ENCODE data around the gene SIPA1L3. TPM values are rescaled to one million over a fixed set of nuclear protein-coding genes. Genes with fewer than 3 reads are reported as not detected.

Gene SIPA1L3
- total and polyA plus RNA-seq, 2 experiments from 2014 or later = 9.3 to 30.3 TPM

GRCh38 chr19:38245826-38246498 lies 339.0 kb downstream of the SIPA1L3 start:
- TF ChIP-seq, protein P1, sequence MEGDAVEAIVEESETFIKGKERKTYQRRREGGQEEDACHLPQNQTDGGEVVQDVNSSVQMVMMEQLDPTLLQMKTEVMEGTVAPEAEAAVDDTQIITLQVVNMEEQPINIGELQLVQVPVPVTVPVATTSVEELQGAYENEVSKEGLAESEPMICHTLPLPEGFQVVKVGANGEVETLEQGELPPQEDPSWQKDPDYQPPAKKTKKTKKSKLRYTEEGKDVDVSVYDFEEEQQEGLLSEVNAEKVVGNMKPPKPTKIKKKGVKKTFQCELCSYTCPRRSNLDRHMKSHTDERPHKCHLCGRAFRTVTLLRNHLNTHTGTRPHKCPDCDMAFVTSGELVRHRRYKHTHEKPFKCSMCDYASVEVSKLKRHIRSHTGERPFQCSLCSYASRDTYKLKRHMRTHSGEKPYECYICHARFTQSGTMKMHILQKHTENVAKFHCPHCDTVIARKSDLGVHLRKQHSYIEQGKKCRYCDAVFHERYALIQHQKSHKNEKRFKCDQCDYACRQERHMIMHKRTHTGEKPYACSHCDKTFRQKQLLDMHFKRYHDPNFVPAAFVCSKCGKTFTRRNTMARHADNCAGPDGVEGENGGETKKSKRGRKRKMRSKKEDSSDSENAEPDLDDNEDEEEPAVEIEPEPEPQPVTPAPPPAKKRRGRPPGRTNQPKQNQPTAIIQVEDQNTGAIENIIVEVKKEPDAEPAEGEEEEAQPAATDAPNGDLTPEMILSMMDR (IDR thresholded peaks at IDR 0.05; ENCODE audit: low read depth, low read length) = no peak
- no peaks in the 10 kb centered on the region for H3K27me3 ChIP-seq
- no peaks in the 10 kb centered on the region for H3K9me3 ChIP-seq (ENCODE audit: low read depth)
- no peak overlapping the region for H3K4me3 ChIP-seq
- DNase-seq (ENCODE audit: low read depth in 1 of 2, low spot score in 1 of 2) = peak in 1 of 2 donors; percentile 59
- no peaks in the 10 kb centered on the region for H3K36me3 ChIP-seq
- H3K4me1 ChIP-seq (ENCODE audit: low read depth) = peaks cover 3% of the 10 kb centered on the region
- H3K27ac ChIP-seq = no peak overlapping the region

- Histone ChIP-seq H3K27me3 (no peaks in the 10 kb centered on the region), H3K4me3 (no peak overlapping the region), H3K27ac (no peak overlapping the region), H3K36me3 (no peaks in the 10 kb centered on the region), H3K9me3 (ENCODE audit: low read depth) (no peaks in the 10 kb centered on the region), H3K4me1 (ENCODE audit: low read depth) (peaks cover 14% of the 10 kb centered on the region)
- TF ChIP-seq, protein P1 (IDR thresholded peaks at IDR 0.05; ENCODE audit: low read depth, low read length) = no peak
- DNase-seq (ENCODE audit: low read depth in 1 of 2, low spot score in 1 of 2) = peak in 1 of 2 donors; percentile 58
Measured at GRCh38 chr19:38247126-38247525, 340.1 kb downstream of the SIPA1L3 start.

DNA sequence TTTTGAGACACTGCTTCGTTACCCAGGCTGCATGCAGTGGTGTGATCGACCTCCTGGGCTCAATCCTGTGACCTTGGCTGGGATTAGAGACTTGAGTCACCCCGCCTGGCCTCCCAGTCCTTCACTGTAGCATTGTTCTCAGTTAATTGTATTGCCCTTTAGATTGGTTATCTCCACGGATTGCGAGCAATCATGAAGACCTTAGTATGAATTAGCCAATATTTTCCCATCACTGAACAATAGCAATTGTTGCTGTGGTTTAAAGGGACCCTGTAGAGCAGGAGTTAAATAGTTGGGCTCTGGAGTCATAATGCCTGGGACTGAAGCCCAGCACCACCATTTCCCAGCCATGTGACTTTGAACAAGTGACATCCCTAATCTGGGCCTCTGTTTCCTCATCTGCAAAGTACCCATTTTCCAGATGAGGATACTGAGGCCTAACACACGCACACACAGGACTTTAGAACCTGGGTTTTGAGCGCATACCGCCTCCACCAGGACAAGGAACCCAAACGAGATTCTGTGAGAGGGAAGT lies 340.8 kb downstream of the SIPA1L3 start:
- H3K27me3 ChIP-seq = no peaks in the 10 kb centered on the region
- H3K4me1 ChIP-seq (ENCODE audit: low read depth) = peaks cover 18% of the 10 kb centered on the region
- no peak overlapping the region for H3K27ac ChIP-seq
- no peaks in the 10 kb centered on the region for H3K9me3 ChIP-seq (ENCODE audit: low read depth)
- no peaks in the 10 kb centered on the region for H3K36me3 ChIP-seq
- H3K4me3 ChIP-seq = no peak overlapping the region
- peak in 1 of 2 donors; percentile 61 for DNase-seq (ENCODE audit: low read depth in 1 of 2, low spot score in 1 of 2)
- TF ChIP-seq, protein P1 (IDR thresholded peaks at IDR 0.05; ENCODE audit: low read depth, low read length) = no peak

DNA sequence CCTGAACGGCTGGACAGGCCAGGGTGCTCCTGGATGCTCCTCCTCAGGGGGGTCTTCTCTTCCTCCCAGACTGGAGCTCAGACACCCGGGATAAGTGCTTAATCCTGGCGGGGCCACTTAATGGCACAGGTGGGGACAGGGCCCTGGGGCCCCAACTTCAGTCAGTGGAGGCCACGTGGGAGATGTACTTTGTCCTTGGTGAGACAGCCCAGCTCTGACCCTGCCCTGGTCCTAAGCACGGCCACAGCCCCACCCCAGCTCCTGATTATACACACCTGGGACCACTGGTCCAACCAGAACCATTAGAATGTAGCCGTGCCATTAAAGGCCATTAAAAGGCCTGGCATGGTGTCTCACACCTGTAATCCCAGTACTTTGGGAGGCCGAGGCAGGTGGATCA lies 341.4 kb downstream of the SIPA1L3 start:
- Histone ChIP-seq H3K27ac (no peak overlapping the region), H3K36me3 (no peaks in the 10 kb centered on the region), H3K27me3 (no peaks in the 10 kb centered on the region), H3K9me3 (ENCODE audit: low read depth) (no peaks in the 10 kb centered on the region), H3K4me1 (ENCODE audit: low read depth) (peaks cover 24% of the 10 kb centered on the region), H3K4me3 (no peak overlapping the region)
- TF ChIP-seq, protein P1 (IDR thresholded peaks at IDR 0.05; ENCODE audit: low read depth, low read length) = no peak
- no peak for DNase-seq (ENCODE audit: low read depth in 1 of 2, low spot score in 1 of 2)

DNA sequence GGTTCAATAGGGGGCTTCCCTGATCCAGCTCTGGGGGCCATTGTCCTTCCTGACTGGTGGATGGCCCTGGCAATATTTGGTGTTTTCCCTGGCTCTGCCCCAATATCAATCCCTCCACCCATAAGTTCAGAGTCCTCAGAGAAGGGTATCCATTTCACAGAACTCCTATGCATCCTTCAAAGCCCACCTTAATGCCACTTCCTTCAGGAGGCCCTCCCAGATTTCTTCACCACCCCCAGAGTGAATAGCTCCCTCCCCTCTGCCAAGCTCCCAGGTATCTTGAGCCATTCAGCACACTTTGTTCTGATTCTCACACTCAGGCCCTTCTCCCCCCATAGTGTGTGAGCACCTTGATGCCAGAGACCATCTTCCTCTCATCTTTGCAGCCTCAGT lies 343.4 kb downstream of the SIPA1L3 start:
- no peak overlapping the region for H3K4me3 ChIP-seq
- no peaks in the 10 kb centered on the region for H3K27me3 ChIP-seq
- peaks cover 24% of the 10 kb centered on the region for H3K4me1 ChIP-seq (ENCODE audit: low read depth)
- H3K9me3 ChIP-seq (ENCODE audit: low read depth) = no peaks in the 10 kb centered on the region
- H3K27ac ChIP-seq = no peak overlapping the region
- TF ChIP-seq, protein P1 (IDR thresholded peaks at IDR 0.05; ENCODE audit: low read depth, low read length) = no peak
- no peak for DNase-seq (ENCODE audit: low read depth in 1 of 2, low spot score in 1 of 2)
- H3K36me3 ChIP-seq = no peaks in the 10 kb centered on the region
